ENCODE results near the gene ESPNL. TPM values are rescaled to one million over a fixed set of nuclear protein-coding genes. Genes with fewer than 3 reads are reported as not detected.

The ESPNL gene
- total and polyA plus RNA-seq, 2 of the 4 experiments (the other 2 are of a cell fraction): 2.0 TPM

DNA sequence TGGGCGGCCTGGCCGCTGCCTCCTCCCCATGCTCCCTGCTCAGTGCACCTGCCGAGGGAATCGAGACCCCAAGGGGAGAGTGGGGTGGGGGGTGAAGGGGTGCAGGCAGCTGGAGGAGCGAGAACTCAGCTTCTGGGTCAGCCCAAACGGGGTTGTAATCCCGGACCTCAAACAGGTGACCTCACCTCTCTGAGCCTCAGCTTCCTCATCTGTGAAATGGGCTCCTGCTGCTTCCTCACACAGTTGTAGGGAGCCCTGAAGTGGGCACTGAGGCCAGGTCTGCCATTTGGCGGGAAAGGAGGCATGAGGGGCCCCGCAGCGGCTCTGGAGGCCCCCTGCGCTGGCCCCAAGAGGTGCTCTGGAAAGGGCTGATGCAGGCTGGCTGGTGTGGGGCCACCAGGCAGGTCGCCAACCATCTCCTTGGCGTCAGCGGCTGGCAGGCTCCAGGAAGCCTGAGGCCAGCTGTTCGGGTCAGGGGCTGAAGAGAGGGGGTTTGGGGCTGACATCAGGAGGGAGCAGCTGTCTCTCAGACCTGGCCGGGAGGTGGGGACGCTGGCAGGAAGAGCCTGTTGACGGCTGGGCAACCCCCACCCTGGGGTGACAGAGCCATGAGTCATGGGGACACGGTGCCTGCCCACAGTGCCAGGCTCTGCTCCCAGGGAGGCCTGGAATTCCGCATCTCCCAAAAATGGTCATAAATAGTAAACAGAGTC is 43.3 kb downstream of the ESPNL start:
- POLR2A ChIA-PET (ENCODE audit: unreplicated experiment): no interaction called here
- intact Hi-C loops (cut with micrococcal nuclease) (no loop called here), in situ Hi-C loops (cut with MboI; ENCODE audit: low sequenced_read_pairs) (no loop called here), dilution Hi-C loops (cut with HindIII; ENCODE audit: low sequenced_read_pairs, unreplicated experiment) (no loop called here)
- H3K56ac ChIP-seq (ENCODE audit: extremely low read depth, insufficient read depth, low read length): no peak overlapping the region
- peak overlapping the region; percentile 89 for H2AK9ac ChIP-seq (replicated peaks; ENCODE audit: low read depth, low read length, poor library complexity)
- peak overlapping the region; percentile 87; the same call in 1 of the 2 replicates for H3K23ac ChIP-seq (ENCODE audit: low read depth, low read length)
- 0 out of 2 replicates have a peak, but pooled peaks cover 10% of the 10 kb centered on the region for H3K9me1 ChIP-seq (ENCODE audit: insufficient read depth, low read length)
- H3K4me3 ChIP-seq (ENCODE audit: insufficient read depth, low read depth, low read length): no peak overlapping the region
- WGBS, 2 experiments (ENCODE audit: extremely low coverage in 2 of 2, insufficient read length in 1 of 2): 62% methylated on average over 10 of the region's 20 CpGs; no CpG with 5 or more reads in 1 of the 2 experiments
- H3K27me3 ChIP-seq (ENCODE audit: control insufficient read depth, insufficient read depth, low read length): no peaks in the 10 kb centered on the region
- H2BK5ac ChIP-seq (ENCODE audit: low read depth, low read length, poor library complexity, severe bottlenecking): peak overlapping the region; percentile 77
- peak overlapping the region; percentile 98 for H3K4ac ChIP-seq (ENCODE audit: low read depth, low read length)
- no peaks in the 10 kb centered on the region for H3K79me1 ChIP-seq (ENCODE audit: low read depth in 1 of 2, low read length in 2 of 2)
- H2BK120ac ChIP-seq (ENCODE audit: low read depth, low read length): peak overlapping the region; percentile 95
- H3K4me2 ChIP-seq (ENCODE audit: low read depth, low read length): 0 out of 2 replicates have a peak overlapping the region, but pooled peaks have one; percentile 20
- peak overlapping the region; percentile 75 for H2BK20ac ChIP-seq (ENCODE audit: low read depth, low read length)
- no peaks in the 10 kb centered on the region for H4K20me1 ChIP-seq (ENCODE audit: insufficient read depth, low read length)
- H3K4me1 ChIP-seq (ENCODE audit: control insufficient read depth, insufficient read depth, low read length): peaks cover 17% of the 10 kb centered on the region
- H3K14ac ChIP-seq (replicated peaks; ENCODE audit: low read depth, low read length): 0 out of 2 replicates have a peak overlapping the region, but pooled peaks have one; percentile 58
- H4K8ac ChIP-seq (ENCODE audit: low read depth in 2 of 2, low read length in 2 of 2): peak overlapping the region; percentile 45 to 83; a peak in 2 of 4 replicates
- CTCF ChIA-PET: no interaction called here
- TF ChIP-seq MAZ (IDR thresholded peaks at IDR 0.05; ENCODE audit: borderline replicate concordance, low read depth, low read length): peak; percentile 56; the same call in 1 of the 2 replicates
- no peak for TF ChIP-seq RCOR1 (IDR thresholded peaks at IDR 0.05; ENCODE audit: insufficient replicate concordance, low read length)
- TF ChIP-seq MAFK (IDR thresholded peaks at IDR 0.05; ENCODE audit: low read depth, low read length): no peak
- TF ChIP-seq, protein P1, sequence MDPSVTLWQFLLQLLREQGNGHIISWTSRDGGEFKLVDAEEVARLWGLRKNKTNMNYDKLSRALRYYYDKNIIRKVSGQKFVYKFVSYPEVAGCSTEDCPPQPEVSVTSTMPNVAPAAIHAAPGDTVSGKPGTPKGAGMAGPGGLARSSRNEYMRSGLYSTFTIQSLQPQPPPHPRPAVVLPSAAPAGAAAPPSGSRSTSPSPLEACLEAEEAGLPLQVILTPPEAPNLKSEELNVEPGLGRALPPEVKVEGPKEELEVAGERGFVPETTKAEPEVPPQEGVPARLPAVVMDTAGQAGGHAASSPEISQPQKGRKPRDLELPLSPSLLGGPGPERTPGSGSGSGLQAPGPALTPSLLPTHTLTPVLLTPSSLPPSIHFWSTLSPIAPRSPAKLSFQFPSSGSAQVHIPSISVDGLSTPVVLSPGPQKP (IDR thresholded peaks at IDR 0.05; ENCODE audit: borderline replicate concordance, low read depth, low read length): no peak
- TF ChIP-seq RAD21 (IDR thresholded peaks at IDR 0.05; ENCODE audit: low read length): no peak
- TF ChIP-seq BHLHE40 (IDR thresholded peaks at IDR 0.05; ENCODE audit: low read depth, low read length): peak; percentile 37; the same call in 1 of the 2 replicates
- TF ChIP-seq SMC3 (IDR thresholded peaks at IDR 0.05; ENCODE audit: low read depth, low read length): no peak
- TF ChIP-seq, protein P2, sequence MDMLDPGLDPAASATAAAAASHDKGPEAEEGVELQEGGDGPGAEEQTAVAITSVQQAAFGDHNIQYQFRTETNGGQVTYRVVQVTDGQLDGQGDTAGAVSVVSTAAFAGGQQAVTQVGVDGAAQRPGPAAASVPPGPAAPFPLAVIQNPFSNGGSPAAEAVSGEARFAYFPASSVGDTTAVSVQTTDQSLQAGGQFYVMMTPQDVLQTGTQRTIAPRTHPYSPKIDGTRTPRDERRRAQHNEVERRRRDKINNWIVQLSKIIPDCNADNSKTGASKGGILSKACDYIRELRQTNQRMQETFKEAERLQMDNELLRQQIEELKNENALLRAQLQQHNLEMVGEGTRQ (IDR thresholded peaks at IDR 0.05; ENCODE audit: low read depth, low read length): no peak
- TF ChIP-seq RFX5 (IDR thresholded peaks at IDR 0.05; ENCODE audit: low read depth, low read length): no peak
- peak; percentile 70 for TF ChIP-seq FOS (IDR thresholded peaks at IDR 0.05; ENCODE audit: low read depth, low read length)
- TF ChIP-seq POLR2A (IDR thresholded peaks at IDR 0.05; ENCODE audit: low read depth, low read length): no peak
- H4K91ac ChIP-seq (ENCODE audit: insufficient read depth, low read depth, low read length): peak overlapping the region; percentile 89
- DNase-seq (peak; percentile 47), ATAC-seq (ENCODE audit: low read depth) (peak; percentile 80)
- peak overlapping the region; percentile 48; the same call in 1 of the 2 replicates for H3K18ac ChIP-seq (ENCODE audit: low read depth, low read length)
- H2AFZ ChIP-seq (replicated peaks; ENCODE audit: low read length, poor library complexity): peak overlapping the region; percentile 70
- peak overlapping the region; percentile 88 for H2AK5ac ChIP-seq (ENCODE audit: low read depth, low read length)
- BruUV-seq (replicated peaks): no TSS peak
- H3K9me3 ChIP-seq (ENCODE audit: control insufficient read depth, insufficient read depth, low read length): no peaks in the 10 kb centered on the region
- H3K36me3 ChIP-seq (ENCODE audit: control insufficient read depth, insufficient read depth, low read length): no peaks in the 10 kb centered on the region
- peak overlapping the region; percentile 70; the same call in 1 of the 3 replicates for H2BK15ac ChIP-seq (ENCODE audit: low read depth, low read length)
- peak overlapping the region; percentile 60 for H3K27ac ChIP-seq (ENCODE audit: insufficient read depth, low read length)
- peak overlapping the region; percentile 37; the same call in 1 of the 2 replicates for H4K5ac ChIP-seq (ENCODE audit: low read depth, low read length)
- H3K9ac ChIP-seq (ENCODE audit: low read depth, low read length): no peak overlapping the region

All from IMR-90 (cell line).